ENCODE results near the gene BCKDHA.
"Not testable (repeated sequence)": the region's sequence is repeated elsewhere in the genome, so short reads cannot be mapped to it uniquely, and the experiment has no call there.

BCKDHA gene

DNA sequence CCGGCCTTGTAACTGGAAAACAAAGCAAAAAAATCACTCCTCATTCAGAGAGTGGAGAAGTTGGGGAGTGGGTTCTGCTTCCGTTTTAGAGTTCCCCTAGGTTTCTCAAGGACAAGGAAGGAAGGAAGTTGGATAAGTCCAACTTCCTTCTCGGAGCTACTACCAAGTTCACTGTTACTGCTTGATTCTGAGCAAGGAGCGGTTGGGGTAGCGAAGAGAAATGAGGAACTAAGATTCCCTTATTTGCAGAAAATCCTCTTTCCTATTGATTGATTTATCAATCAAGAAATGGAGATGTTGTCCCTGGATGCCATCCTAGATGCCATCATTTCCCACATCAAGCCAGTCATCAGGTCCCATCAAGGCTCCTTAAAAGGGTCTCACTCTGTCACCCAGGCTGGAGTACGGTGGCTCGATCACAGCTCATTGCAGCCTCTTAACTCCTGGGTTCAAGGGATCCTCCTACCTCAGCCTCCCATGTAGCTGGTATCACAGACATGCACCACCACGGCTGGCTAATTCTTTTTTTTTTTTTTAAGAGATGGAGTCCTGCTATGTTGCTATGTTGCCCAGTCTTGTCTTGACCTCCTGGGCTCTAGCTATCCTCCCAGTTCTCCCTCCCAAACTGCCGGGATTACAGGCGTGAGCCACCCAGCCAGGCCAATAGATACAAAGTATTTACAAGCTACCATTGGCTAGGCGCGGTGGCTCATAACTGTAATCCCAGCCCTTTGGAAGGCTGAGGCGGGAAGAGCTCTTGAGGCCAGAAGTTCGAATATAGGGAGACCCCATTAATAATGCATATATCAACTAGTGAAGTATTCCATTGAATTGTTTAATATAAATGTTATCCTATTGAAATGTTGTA lies 32.9 kb upstream of the BCKDHA start:
- in situ Hi-C loops (cut with HindIII; ENCODE audit: low pct_ligation_motif_present, low sequenced_read_pairs), result no loop called here
- TF ChIP-seq, protein P1, sequence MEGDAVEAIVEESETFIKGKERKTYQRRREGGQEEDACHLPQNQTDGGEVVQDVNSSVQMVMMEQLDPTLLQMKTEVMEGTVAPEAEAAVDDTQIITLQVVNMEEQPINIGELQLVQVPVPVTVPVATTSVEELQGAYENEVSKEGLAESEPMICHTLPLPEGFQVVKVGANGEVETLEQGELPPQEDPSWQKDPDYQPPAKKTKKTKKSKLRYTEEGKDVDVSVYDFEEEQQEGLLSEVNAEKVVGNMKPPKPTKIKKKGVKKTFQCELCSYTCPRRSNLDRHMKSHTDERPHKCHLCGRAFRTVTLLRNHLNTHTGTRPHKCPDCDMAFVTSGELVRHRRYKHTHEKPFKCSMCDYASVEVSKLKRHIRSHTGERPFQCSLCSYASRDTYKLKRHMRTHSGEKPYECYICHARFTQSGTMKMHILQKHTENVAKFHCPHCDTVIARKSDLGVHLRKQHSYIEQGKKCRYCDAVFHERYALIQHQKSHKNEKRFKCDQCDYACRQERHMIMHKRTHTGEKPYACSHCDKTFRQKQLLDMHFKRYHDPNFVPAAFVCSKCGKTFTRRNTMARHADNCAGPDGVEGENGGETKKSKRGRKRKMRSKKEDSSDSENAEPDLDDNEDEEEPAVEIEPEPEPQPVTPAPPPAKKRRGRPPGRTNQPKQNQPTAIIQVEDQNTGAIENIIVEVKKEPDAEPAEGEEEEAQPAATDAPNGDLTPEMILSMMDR (IDR thresholded peaks at IDR 0.05; ENCODE audit: low read depth, low read length, missing control alignments), result no peak
- Histone ChIP-seq H3K27me3 (replicated peaks) (no peaks in the 10 kb centered on the region), H3K4me3 (ENCODE audit: low read depth, low read length) (peak overlapping the region; percentile 79), H3K36me3 (replicated peaks) (no peaks in the 10 kb centered on the region), H3K27ac (peak overlapping the region; percentile 100)
- DNase-seq, result no peak

- no peak overlapping the region for H3K4me3 ChIP-seq (ENCODE audit: low read depth, low read length)
- no peaks in the 10 kb centered on the region for H3K36me3 ChIP-seq (replicated peaks)
- H3K27me3 ChIP-seq (replicated peaks), result no peaks in the 10 kb centered on the region
- in situ Hi-C loops (cut with HindIII; ENCODE audit: low pct_ligation_motif_present, low sequenced_read_pairs), result no loop called here
- TF ChIP-seq, protein P1 (IDR thresholded peaks at IDR 0.05; ENCODE audit: low read depth, low read length, missing control alignments), result peak; percentile 43
- no peak overlapping the region for H3K27ac ChIP-seq
- no peak for DNase-seq
These were observed 31.5 kb upstream of the BCKDHA start for GRCh38 chr19:41366089-41366488.

- TF ChIP-seq, protein P1 (IDR thresholded peaks at IDR 0.05; ENCODE audit: low read depth, low read length, missing control alignments), result no peak
- Histone ChIP-seq H3K27me3 (replicated peaks) (no peaks in the 10 kb centered on the region), H3K27ac (peak overlapping the region; percentile 50), H3K4me3 (ENCODE audit: low read depth, low read length) (no peak overlapping the region), H3K36me3 (replicated peaks) (no peaks in the 10 kb centered on the region)
- peak; percentile 79 for DNase-seq
- in situ Hi-C loops (cut with HindIII; ENCODE audit: low pct_ligation_motif_present, low sequenced_read_pairs), result no loop called here
These were observed 29.7 kb upstream of the BCKDHA start for GRCh38 chr19:41367848-41368301.

- Histone ChIP-seq H3K27me3 (replicated peaks) (no peaks in the 10 kb centered on the region), H3K36me3 (replicated peaks) (no peaks in the 10 kb centered on the region), H3K4me3 (ENCODE audit: low read depth, low read length) (no peak overlapping the region), H3K27ac (no peak overlapping the region)
- in situ Hi-C loops (cut with HindIII; ENCODE audit: low pct_ligation_motif_present, low sequenced_read_pairs), result no loop called here
- no peak for DNase-seq
- TF ChIP-seq, protein P1 (IDR thresholded peaks at IDR 0.05; ENCODE audit: low read depth, low read length, missing control alignments), result no peak
These were observed 27.8 kb upstream of the BCKDHA start for GRCh38 chr19:41369769-41370168.

DNA sequence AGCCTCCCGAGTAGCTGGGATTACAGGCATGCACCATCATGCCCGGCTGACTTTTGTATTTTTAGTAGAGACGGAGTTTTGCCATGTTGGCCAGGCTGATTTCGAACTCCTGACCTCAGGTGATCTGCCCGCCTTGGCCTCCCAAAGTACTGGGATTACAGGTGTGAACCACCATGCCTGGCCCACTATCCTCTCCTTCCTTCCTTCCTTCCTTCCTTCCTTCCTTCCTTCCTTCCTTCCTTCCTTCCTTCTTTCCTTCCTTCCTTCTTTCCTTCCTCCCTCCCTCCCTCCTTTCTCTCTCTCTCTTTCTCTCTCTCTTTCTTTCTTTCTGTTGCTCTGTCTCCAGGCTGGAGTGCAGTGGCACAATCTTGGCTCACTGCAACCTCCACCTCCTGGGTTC lies 26.5 kb upstream of the BCKDHA start:
- DNase-seq; H3K4me3 ChIP-seq (ENCODE audit: low read depth, low read length); H3K27ac ChIP-seq; H3K27me3 ChIP-seq (replicated peaks); H3K36me3 ChIP-seq (replicated peaks); in situ Hi-C loops (cut with HindIII; ENCODE audit: low pct_ligation_motif_present, low sequenced_read_pairs): not testable (repeated sequence)

GRCh38 chr19:41371541-41371940 lies 26.1 kb upstream of the BCKDHA start:
- H3K4me3 ChIP-seq (ENCODE audit: low read depth, low read length), result no peak overlapping the region
- TF ChIP-seq, protein P1 (IDR thresholded peaks at IDR 0.05; ENCODE audit: low read depth, low read length, missing control alignments), result no peak
- no peak for DNase-seq
- in situ Hi-C loops (cut with HindIII; ENCODE audit: low pct_ligation_motif_present, low sequenced_read_pairs), result no loop called here
- no peaks in the 10 kb centered on the region for H3K27me3 ChIP-seq (replicated peaks)
- no peak overlapping the region for H3K27ac ChIP-seq
- H3K36me3 ChIP-seq (replicated peaks), result no peaks in the 10 kb centered on the region

Data from brain microvascular endothelial cell (primary cell).